ENCODE measurements around the gene TMEM9B. TPM values are rescaled to one million over a fixed set of nuclear protein-coding genes. Genes with fewer than 3 reads are reported as not detected.
A peak's percentile ranks its signal among the peaks of the same experiment; 100 is the strongest.

TMEM9B gene
- total RNA-seq, 2 donors from 2014 or later = 27.9 to 35.3 TPM

DNA sequence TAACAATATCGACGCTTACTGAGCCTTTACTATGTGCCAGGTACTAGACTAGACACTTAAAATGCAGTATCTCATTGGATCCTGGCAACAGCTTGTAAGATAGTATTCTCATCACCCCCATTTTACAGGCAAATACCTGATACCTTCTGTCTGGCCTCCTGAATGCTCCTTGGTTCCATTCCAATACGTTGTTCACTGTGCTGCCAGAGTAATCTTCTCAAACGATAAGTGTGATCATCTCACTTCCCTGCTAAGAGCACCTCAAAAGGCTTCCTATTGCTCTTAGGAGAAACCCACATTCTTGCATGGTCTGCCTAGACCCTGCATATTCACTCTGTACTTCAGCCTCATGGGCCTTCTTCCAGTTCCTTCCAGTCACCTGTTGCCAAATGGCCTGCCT lies 40.8 kb upstream of the TMEM9B start:
- no peaks in the 10 kb centered on the region for H3K9me3 ChIP-seq
- DNase-seq (ENCODE audit: low spot score) (no peak), ATAC-seq (ENCODE audit: insufficient number of reproducible peaks, low FRiP score, low read depth) (no peak)
- H3K27me3 ChIP-seq (replicated peaks; ENCODE audit: insufficient read depth) = no peaks in the 10 kb centered on the region
- H3K4me1 ChIP-seq (ENCODE audit: control insufficient read depth in 1 of 2, low read depth in 2 of 2) = peaks cover 6 to 27% of the 10 kb centered on the region in 2 donors
- no peaks in the 10 kb centered on the region for H3K36me3 ChIP-seq
- H3K27ac ChIP-seq = no peak overlapping the region
- TF ChIP-seq, protein P1, sequence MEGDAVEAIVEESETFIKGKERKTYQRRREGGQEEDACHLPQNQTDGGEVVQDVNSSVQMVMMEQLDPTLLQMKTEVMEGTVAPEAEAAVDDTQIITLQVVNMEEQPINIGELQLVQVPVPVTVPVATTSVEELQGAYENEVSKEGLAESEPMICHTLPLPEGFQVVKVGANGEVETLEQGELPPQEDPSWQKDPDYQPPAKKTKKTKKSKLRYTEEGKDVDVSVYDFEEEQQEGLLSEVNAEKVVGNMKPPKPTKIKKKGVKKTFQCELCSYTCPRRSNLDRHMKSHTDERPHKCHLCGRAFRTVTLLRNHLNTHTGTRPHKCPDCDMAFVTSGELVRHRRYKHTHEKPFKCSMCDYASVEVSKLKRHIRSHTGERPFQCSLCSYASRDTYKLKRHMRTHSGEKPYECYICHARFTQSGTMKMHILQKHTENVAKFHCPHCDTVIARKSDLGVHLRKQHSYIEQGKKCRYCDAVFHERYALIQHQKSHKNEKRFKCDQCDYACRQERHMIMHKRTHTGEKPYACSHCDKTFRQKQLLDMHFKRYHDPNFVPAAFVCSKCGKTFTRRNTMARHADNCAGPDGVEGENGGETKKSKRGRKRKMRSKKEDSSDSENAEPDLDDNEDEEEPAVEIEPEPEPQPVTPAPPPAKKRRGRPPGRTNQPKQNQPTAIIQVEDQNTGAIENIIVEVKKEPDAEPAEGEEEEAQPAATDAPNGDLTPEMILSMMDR (IDR thresholded peaks at IDR 0.05) = no peak
- H3K4me3 ChIP-seq = no peak overlapping the region

DNA sequence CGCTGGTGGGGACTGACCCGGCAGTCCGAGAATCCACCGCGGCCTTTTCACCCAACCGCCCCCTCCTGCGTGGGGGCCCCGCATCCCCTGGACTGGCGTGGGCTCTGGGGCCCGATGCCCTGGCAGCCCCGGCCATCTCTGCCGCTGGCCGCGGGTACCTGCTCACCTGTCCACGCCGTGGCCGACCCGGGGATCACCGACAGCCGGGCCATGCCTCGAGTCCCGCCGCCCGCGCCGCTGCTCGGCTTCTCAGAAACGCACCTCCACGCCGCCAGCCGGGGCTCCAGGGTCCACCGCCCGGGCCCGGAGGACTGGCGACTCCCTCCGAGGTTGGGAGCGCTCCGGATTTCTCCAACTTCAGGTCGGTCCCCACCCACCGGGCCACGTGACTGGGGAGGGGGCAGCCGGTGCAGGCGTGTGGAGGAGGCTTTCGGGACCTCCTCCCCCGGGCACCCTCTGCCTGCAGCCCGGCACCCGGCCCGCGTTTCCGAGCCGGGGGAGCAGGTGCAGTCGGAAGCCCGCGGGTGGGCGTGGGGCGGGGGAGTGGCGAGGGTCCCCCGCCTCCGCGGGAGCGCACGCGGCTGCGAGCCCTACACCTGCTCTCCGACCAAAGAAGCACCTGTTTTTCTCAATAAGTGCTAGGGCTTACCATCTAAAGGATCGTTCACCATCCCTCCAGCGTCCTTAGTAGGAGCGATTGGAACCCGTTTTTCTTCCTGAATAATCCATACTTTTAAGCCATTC lies 40.1 kb upstream of the TMEM9B start:
- Histone ChIP-seq H3K9me3 (no peaks in the 10 kb centered on the region), H3K4me1 (ENCODE audit: control insufficient read depth in 1 of 2, low read depth in 2 of 2) (peaks cover 6 to 27% of the 10 kb centered on the region in 2 donors), H3K27ac (no peak overlapping the region), H3K4me3 (peak overlapping the region; percentile 82), H3K36me3 (no peaks in the 10 kb centered on the region), H3K27me3 (replicated peaks; ENCODE audit: insufficient read depth) (no peaks in the 10 kb centered on the region)
- DNase-seq (ENCODE audit: low spot score) (no peak), ATAC-seq (ENCODE audit: insufficient number of reproducible peaks, low FRiP score, low read depth) (no peak)
- TF ChIP-seq, protein P1 (IDR thresholded peaks at IDR 0.05) = no peak

DNA sequence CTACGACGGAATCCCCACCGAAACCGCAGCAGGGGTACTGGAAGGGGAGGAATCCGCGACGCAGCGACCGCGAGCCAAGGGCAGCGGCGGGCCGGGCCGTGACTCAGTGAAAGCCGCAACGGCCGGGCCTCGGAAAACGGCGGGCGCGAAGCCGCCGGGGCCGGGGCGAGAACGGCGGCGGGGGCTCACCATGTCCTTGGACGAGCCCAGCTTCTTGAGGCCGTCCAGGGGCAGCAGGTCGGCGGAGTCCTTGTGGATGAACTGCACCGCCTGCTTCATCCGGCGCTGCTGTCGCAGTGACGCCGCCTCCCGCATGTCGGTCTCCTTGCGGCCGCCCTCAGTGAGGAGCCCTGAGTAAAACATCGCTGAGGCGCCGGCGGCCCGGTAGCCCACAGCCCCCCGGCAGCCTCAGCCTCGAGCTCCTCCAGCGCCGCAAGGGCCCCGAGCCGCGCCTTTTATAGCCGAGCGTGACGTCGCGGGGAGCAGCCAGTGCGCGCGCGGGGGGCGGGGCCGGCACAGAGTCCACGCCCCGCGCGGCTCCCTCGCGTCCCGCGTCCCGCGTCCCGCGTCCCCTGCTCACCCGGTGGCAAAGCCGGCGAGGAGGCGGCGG lies 39.4 kb upstream of the TMEM9B start, which contains the start of gene NRIP3:
Gene NRIP3, minus strand, starts transcription at position 429 of the 610 bp plus-strand sequence. Its CDS starts 66 bp downstream, at position 363.
- DNase-seq (ENCODE audit: low spot score) (peak; percentile 30), ATAC-seq (ENCODE audit: insufficient number of reproducible peaks, low FRiP score, low read depth) (peak; percentile 54)
- Histone ChIP-seq H3K36me3 (no peaks in the 10 kb centered on the region), H3K4me1 (ENCODE audit: control insufficient read depth in 1 of 2, low read depth in 2 of 2) (peaks cover 6 to 27% of the 10 kb centered on the region in 2 donors), H3K4me3 (peak within 1 kb of the TSS; percentile 82), H3K27me3 (replicated peaks; ENCODE audit: insufficient read depth) (no peaks in the 10 kb centered on the region), H3K9me3 (no peaks in the 10 kb centered on the region), H3K27ac (no peak within 1 kb of the TSS)
- TF ChIP-seq, protein P1 (IDR thresholded peaks at IDR 0.05) = no peak

DNA sequence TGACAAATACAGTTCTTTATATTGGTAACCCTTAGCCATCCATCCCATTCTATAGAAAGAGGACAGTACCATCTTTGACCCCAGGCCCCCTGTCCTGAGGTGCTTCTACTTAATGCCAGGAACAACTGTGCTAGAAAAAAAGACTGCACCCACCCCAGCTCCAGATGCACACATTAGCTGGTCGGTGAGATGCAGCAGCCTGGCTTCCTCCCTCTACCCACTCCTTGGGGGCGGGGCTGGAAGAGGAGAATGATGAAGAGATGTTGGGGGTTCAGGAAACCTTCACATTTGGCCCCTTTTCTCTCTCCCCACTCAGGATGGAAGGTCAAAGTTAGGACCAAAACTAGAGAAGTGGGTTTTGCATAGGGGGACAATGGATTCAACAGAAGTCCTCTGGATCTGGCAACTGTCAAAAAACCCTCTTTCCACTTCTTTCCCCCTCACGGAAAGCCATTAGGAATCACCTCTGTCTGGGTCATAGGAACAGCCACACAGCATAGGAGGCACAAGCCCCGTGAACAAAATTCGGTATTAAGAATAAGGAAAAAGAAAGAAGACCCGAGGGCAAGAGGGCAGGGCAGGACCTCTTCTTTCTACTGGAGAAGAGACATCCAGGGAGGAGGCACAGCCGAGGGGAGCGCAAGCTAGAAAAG lies 38.8 kb upstream of the TMEM9B start:
- no peaks in the 10 kb centered on the region for H3K9me3 ChIP-seq
- ATAC-seq (ENCODE audit: insufficient number of reproducible peaks, low FRiP score, low read depth) = no peak
- H3K27ac ChIP-seq = no peak overlapping the region
- no peaks in the 10 kb centered on the region for H3K27me3 ChIP-seq (replicated peaks; ENCODE audit: insufficient read depth)
- peak overlapping the region; percentile 82 for H3K4me3 ChIP-seq
- TF ChIP-seq, protein P1 (IDR thresholded peaks at IDR 0.05) = no peak
- H3K4me1 ChIP-seq (ENCODE audit: control insufficient read depth in 1 of 2, low read depth in 2 of 2) = peaks cover 6 to 23% of the 10 kb centered on the region in 2 donors
- no peaks in the 10 kb centered on the region for H3K36me3 ChIP-seq
- no peak for DNase-seq (ENCODE audit: low spot score)

DNA sequence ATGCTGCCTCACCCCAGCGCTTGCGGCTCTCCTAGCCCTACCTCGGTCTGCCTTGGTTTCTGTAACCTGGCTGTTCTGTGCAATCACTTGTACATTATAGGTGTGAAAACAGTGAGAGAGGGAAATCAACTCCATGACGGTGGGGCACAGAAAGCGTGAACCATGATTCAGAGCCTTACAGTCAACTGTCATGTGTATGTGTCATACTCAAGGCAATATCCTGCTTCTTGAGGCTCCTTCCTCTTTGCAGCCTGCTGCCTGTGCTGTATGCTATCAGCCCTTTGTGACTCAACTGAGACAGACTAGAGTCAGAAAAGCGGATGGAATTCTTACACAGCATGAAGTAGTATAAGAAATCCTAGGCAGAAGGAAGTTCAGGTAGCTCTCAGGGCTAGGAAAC lies 37.5 kb upstream of the TMEM9B start:
- Histone ChIP-seq H3K4me1 (ENCODE audit: control insufficient read depth in 1 of 2, low read depth in 2 of 2) (peaks cover 6 to 20% of the 10 kb centered on the region in 2 donors), H3K36me3 (no peaks in the 10 kb centered on the region), H3K27me3 (replicated peaks; ENCODE audit: insufficient read depth) (no peaks in the 10 kb centered on the region), H3K9me3 (no peaks in the 10 kb centered on the region), H3K27ac (no peak overlapping the region), H3K4me3 (no peak overlapping the region)
- no peak for DNase-seq (ENCODE audit: low spot score)
- ATAC-seq (ENCODE audit: insufficient number of reproducible peaks, low FRiP score, low read depth) = no peak
- TF ChIP-seq, protein P1 (IDR thresholded peaks at IDR 0.05) = no peak

Data from thoracic aorta (tissue), 2 donors.